Measurements from ENCODE around the gene THAP2. TPM values are rescaled to one million over a fixed set of nuclear protein-coding genes. Genes with fewer than 3 reads are reported as not detected.
"Not testable (repeated sequence)": the region's sequence is repeated elsewhere in the genome, so short reads cannot be mapped to it uniquely, and the experiment has no call there.

Gene THAP2
- total RNA-seq, 1 experiment from 2014 or later, result 7.2 TPM

DNA sequence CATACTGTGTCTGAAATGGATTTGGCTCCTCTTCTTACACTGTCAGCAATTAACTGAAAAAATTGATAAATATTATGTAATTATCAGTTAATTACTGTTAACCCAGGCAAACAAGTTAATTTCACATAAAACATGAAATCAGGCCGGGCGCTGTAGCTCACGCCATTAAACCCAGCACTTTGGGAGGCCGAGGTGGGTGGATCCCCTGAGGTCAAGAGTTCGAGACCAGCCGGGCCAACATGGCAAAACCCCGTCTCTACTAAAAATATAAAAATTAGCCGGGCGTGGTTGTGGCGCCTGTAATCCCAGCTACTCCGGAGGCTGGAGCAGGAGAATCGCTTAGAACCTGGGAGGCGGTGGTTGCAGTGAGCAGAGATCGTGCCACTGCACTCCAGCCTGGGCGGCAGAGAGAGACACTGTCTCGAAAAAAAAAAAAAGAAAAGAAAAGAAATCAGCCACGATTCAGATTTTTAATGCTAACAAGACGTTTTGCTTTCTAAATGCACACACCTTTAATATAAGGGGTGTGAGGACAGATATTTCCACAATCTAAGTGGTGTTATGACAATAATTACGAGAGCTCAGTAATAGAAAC lies 21.3 kb downstream of the THAP2 start:
- DNase-seq, result no peak
- H3K27me3 ChIP-seq (ENCODE audit: low read length), result no peaks in the 10 kb centered on the region
- no peaks in the 10 kb centered on the region for H3K36me3 ChIP-seq (ENCODE audit: insufficient read depth, low read length)
- peak overlapping the region; percentile 89 for H3K27ac ChIP-seq (ENCODE audit: low read length)
- H3K9me3 ChIP-seq (ENCODE audit: low read length), result no peaks in the 10 kb centered on the region
- H3K79me2 ChIP-seq (ENCODE audit: low read length), result peaks cover 20% of the 10 kb centered on the region
- H4K20me1 ChIP-seq (ENCODE audit: insufficient read depth, low read depth, low read length), result no peaks in the 10 kb centered on the region
- peak overlapping the region; percentile 88 for H2AFZ ChIP-seq (ENCODE audit: low read length)
- peaks cover 50% of the 10 kb centered on the region for H3K4me1 ChIP-seq (ENCODE audit: low read length)
- H3K9ac ChIP-seq (ENCODE audit: low read length), result peak overlapping the region; percentile 74
- H3K4me2 ChIP-seq (ENCODE audit: low read depth, low read length, poor library complexity, severe bottlenecking), result peak overlapping the region; percentile 79
- H3K4me3 ChIP-seq (ENCODE audit: low read length), result peak overlapping the region; percentile 67
- H3K9me2 ChIP-seq (replicated peaks; ENCODE audit: insufficient read depth, low read length), result no peaks in the 10 kb centered on the region

GRCh38 chr12:71685914-71686657 lies 22.0 kb downstream of the THAP2 start, which contains the start of gene TMEM19:
Gene TMEM19, plus strand, starts transcription at chr12:71686082. Its CDS starts 599 bp downstream, at chr12:71686681.
- peak within 1 kb of the TSS; percentile 67 for H3K4me3 ChIP-seq (ENCODE audit: low read length)

GRCh38 chr12:71686658-71687025 lies 22.5 kb downstream of the THAP2 start:
- Histone ChIP-seq H3K4me2 (ENCODE audit: low read depth, low read length, poor library complexity, severe bottlenecking) (peak overlapping the region; percentile 79), H3K27ac (ENCODE audit: low read length) (peak overlapping the region; percentile 89), H3K9ac (ENCODE audit: low read length) (peak overlapping the region; percentile 74), H3K4me3 (ENCODE audit: low read length) (peak overlapping the region; percentile 67), H3K79me2 (ENCODE audit: low read length) (peaks cover 20% of the 10 kb centered on the region), H3K4me1 (ENCODE audit: low read length) (peaks cover 62% of the 10 kb centered on the region), H2AFZ (ENCODE audit: low read length) (peak overlapping the region; percentile 47; the same call in 1 of the 2 replicates), H4K20me1 (ENCODE audit: insufficient read depth, low read depth, low read length) (no peaks in the 10 kb centered on the region), H3K9me3 (ENCODE audit: low read length) (no peaks in the 10 kb centered on the region), H3K27me3 (ENCODE audit: low read length) (no peaks in the 10 kb centered on the region), H3K9me2 (replicated peaks; ENCODE audit: insufficient read depth, low read length) (no peaks in the 10 kb centered on the region), H3K36me3 (ENCODE audit: insufficient read depth, low read length) (no peaks in the 10 kb centered on the region)
- no peak for DNase-seq

More at GRCh38 chr12:71685914-71686657, 22.0 kb downstream of the THAP2 start, which contains the start of gene TMEM19:
- Histone ChIP-seq H2AFZ (ENCODE audit: low read length) (peak within 1 kb of the TSS; percentile 88), H3K4me1 (ENCODE audit: low read length) (peaks cover 57% of the 10 kb centered on the region), H3K9me3 (ENCODE audit: low read length) (no peaks in the 10 kb centered on the region), H3K79me2 (ENCODE audit: low read length) (peaks cover 20% of the 10 kb centered on the region), H3K27me3 (ENCODE audit: low read length) (no peaks in the 10 kb centered on the region), H4K20me1 (ENCODE audit: insufficient read depth, low read depth, low read length) (no peaks in the 10 kb centered on the region), H3K4me2 (ENCODE audit: low read depth, low read length, poor library complexity, severe bottlenecking) (peak within 1 kb of the TSS; percentile 79), H3K27ac (ENCODE audit: low read length) (peak within 1 kb of the TSS; percentile 89), H3K9ac (ENCODE audit: low read length) (peak within 1 kb of the TSS; percentile 74), H3K9me2 (replicated peaks; ENCODE audit: insufficient read depth, low read length) (no peaks in the 10 kb centered on the region), H3K36me3 (ENCODE audit: insufficient read depth, low read length) (no peaks in the 10 kb centered on the region)
- peak; percentile 95 for DNase-seq

GRCh38 chr12:71687172-71687571 lies 23.1 kb downstream of the THAP2 start:
- Histone ChIP-seq H3K27ac (ENCODE audit: low read length) (peak overlapping the region; percentile 89), H3K79me2 (ENCODE audit: low read length) (peaks cover 21% of the 10 kb centered on the region), H3K9ac (ENCODE audit: low read length) (peak overlapping the region; percentile 74), H3K4me3 (ENCODE audit: low read length) (peak overlapping the region; percentile 67), H3K4me1 (ENCODE audit: low read length) (peaks cover 67% of the 10 kb centered on the region), H3K4me2 (ENCODE audit: low read depth, low read length, poor library complexity, severe bottlenecking) (peak overlapping the region; percentile 79)
- H3K9me3 ChIP-seq (ENCODE audit: low read length); H3K27me3 ChIP-seq (ENCODE audit: low read length); H4K20me1 ChIP-seq (ENCODE audit: insufficient read depth, low read depth, low read length); H3K9me2 ChIP-seq (replicated peaks; ENCODE audit: insufficient read depth, low read length); DNase-seq; H2AFZ ChIP-seq (ENCODE audit: low read length); H3K36me3 ChIP-seq (ENCODE audit: insufficient read depth, low read length): not testable (repeated sequence)

GRCh38 chr12:71688961-71689570 lies 25.0 kb downstream of the THAP2 start:
- peak overlapping the region; percentile 74; the same call in 1 of the 2 replicates for H3K9ac ChIP-seq (ENCODE audit: low read length)
- no peaks in the 10 kb centered on the region for H4K20me1 ChIP-seq (ENCODE audit: insufficient read depth, low read depth, low read length)
- peaks cover 86% of the 10 kb centered on the region for H3K4me1 ChIP-seq (ENCODE audit: low read length)
- no peak for DNase-seq
- peak overlapping the region; percentile 89 for H3K27ac ChIP-seq (ENCODE audit: low read length)
- 0 out of 2 replicates have a peak overlapping the region, but pooled peaks have one; percentile 21 for H2AFZ ChIP-seq (ENCODE audit: low read length)
- H3K9me2 ChIP-seq (replicated peaks; ENCODE audit: insufficient read depth, low read length), result no peaks in the 10 kb centered on the region
- H3K4me3 ChIP-seq (ENCODE audit: low read length), result peak overlapping the region; percentile 67; the same call in 1 of the 2 replicates
- H3K4me2 ChIP-seq (ENCODE audit: low read depth, low read length, poor library complexity, severe bottlenecking), result peak overlapping the region; percentile 79
- no peaks in the 10 kb centered on the region for H3K9me3 ChIP-seq (ENCODE audit: low read length)
- H3K79me2 ChIP-seq (ENCODE audit: low read length), result peaks cover 31% of the 10 kb centered on the region
- H3K27me3 ChIP-seq (ENCODE audit: low read length), result no peaks in the 10 kb centered on the region
- H3K36me3 ChIP-seq (ENCODE audit: insufficient read depth, low read length), result no peaks in the 10 kb centered on the region

- no peak for DNase-seq
- Histone ChIP-seq H3K36me3 (ENCODE audit: insufficient read depth, low read length) (no peaks in the 10 kb centered on the region), H3K27ac (ENCODE audit: low read length) (peak overlapping the region; percentile 89)
Measured at GRCh38 chr12:71691504-71692129, 27.5 kb downstream of the THAP2 start.

DNA sequence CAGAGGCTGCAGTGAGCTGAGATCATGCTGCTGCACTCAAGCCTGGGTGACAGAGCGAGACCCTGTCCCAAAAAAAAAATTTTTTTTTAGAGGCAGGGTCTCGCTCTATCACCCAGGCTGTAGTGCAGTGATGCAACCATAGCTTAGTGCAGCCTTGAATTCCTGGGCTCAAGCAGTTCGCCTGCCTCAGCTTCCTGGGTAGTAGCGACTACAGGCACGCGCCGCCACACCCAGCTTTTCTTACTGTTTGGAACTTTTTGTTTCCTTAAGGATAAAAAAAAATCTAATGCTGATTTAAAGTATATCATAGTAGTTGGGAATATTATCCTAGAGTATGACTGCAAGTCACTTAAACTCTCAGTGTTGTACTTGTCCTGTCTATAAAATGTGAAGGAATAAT lies 29.0 kb downstream of the THAP2 start:
- H3K79me2 ChIP-seq (ENCODE audit: low read length), result peaks cover 32% of the 10 kb centered on the region
- 0 out of 2 replicates have a peak overlapping the region, but pooled peaks have one; percentile 71 for H3K9ac ChIP-seq (ENCODE audit: low read length)
- no peaks in the 10 kb centered on the region for H3K9me3 ChIP-seq (ENCODE audit: low read length)
- H3K4me1 ChIP-seq (ENCODE audit: low read length), result peaks cover 72% of the 10 kb centered on the region
- peak overlapping the region; percentile 74 for H3K4me2 ChIP-seq (ENCODE audit: low read depth, low read length, poor library complexity, severe bottlenecking)
- no peaks in the 10 kb centered on the region for H3K27me3 ChIP-seq (ENCODE audit: low read length)
- 0 out of 2 replicates have a peak, but pooled peaks cover 4% of the 10 kb centered on the region for H3K36me3 ChIP-seq (ENCODE audit: insufficient read depth, low read length)
- no peaks in the 10 kb centered on the region for H3K9me2 ChIP-seq (replicated peaks; ENCODE audit: insufficient read depth, low read length)
- H2AFZ ChIP-seq (ENCODE audit: low read length), result no peak overlapping the region; the same call in 1 of the 2 replicates
- peak overlapping the region; percentile 97 for H3K27ac ChIP-seq (ENCODE audit: low read length)
- H3K4me3 ChIP-seq (ENCODE audit: low read length), result 0 out of 2 replicates have a peak overlapping the region, but pooled peaks have one; percentile 59
- DNase-seq, result no peak
- no peaks in the 10 kb centered on the region for H4K20me1 ChIP-seq (ENCODE audit: insufficient read depth, low read depth, low read length)

More at GRCh38 chr12:71691504-71692129, 27.5 kb downstream of the THAP2 start:
- H3K4me2 ChIP-seq (ENCODE audit: low read depth, low read length, poor library complexity, severe bottlenecking), result peak overlapping the region; percentile 24
- no peaks in the 10 kb centered on the region for H3K9me3 ChIP-seq (ENCODE audit: low read length)
- H2AFZ ChIP-seq (ENCODE audit: low read length), result no peak overlapping the region
- no peaks in the 10 kb centered on the region for H3K27me3 ChIP-seq (ENCODE audit: low read length)
- H4K20me1 ChIP-seq (ENCODE audit: insufficient read depth, low read depth, low read length), result no peaks in the 10 kb centered on the region
- H3K9ac ChIP-seq (ENCODE audit: low read length), result no peak overlapping the region
- H3K4me3 ChIP-seq (ENCODE audit: low read length), result no peak overlapping the region
- H3K9me2 ChIP-seq (replicated peaks; ENCODE audit: insufficient read depth, low read length), result no peaks in the 10 kb centered on the region
- peaks cover 88% of the 10 kb centered on the region for H3K4me1 ChIP-seq (ENCODE audit: low read length)
- H3K79me2 ChIP-seq (ENCODE audit: low read length), result peaks cover 36% of the 10 kb centered on the region

All from Karpas-422 (cell line).